Measurements from ENCODE around the gene RSPH4A.

GRCh38 chr6:116625872-116626271 lies 9.6 kb downstream of the RSPH4A start:
- no peak for TF ChIP-seq POLR2AphosphoS5 (IDR thresholded peaks at IDR 0.05; ENCODE audit: low read depth, low read length)
- no peak for TF ChIP-seq CBX8 (IDR thresholded peaks at IDR 0.05; ENCODE audit: borderline replicate concordance, low read depth, low read length)
- TF ChIP-seq, protein P1, sequence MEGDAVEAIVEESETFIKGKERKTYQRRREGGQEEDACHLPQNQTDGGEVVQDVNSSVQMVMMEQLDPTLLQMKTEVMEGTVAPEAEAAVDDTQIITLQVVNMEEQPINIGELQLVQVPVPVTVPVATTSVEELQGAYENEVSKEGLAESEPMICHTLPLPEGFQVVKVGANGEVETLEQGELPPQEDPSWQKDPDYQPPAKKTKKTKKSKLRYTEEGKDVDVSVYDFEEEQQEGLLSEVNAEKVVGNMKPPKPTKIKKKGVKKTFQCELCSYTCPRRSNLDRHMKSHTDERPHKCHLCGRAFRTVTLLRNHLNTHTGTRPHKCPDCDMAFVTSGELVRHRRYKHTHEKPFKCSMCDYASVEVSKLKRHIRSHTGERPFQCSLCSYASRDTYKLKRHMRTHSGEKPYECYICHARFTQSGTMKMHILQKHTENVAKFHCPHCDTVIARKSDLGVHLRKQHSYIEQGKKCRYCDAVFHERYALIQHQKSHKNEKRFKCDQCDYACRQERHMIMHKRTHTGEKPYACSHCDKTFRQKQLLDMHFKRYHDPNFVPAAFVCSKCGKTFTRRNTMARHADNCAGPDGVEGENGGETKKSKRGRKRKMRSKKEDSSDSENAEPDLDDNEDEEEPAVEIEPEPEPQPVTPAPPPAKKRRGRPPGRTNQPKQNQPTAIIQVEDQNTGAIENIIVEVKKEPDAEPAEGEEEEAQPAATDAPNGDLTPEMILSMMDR (IDR thresholded peaks at IDR 0.05; ENCODE audit: control extremely low read depth in 1 of 3, insufficient read depth in 1 of 3, low read depth in 1 of 3, low read length in 3 of 3): no peak
- no peak for TF ChIP-seq EP300 (IDR thresholded peaks at IDR 0.05; ENCODE audit: borderline replicate concordance in 1 of 2, low read depth in 2 of 2, low read length in 2 of 2)
- no peak for TF ChIP-seq USF2 (IDR thresholded peaks at IDR 0.05; ENCODE audit: low read length)
- TF ChIP-seq POLR2A (IDR thresholded peaks at IDR 0.05; ENCODE audit: control extremely low read depth in 1 of 2, low read depth in 2 of 2, low read length in 2 of 2): no peak
- no peak for TF ChIP-seq CBX5 (IDR thresholded peaks at IDR 0.05; ENCODE audit: low read depth, low read length)
- TF ChIP-seq SP1 (IDR thresholded peaks at IDR 0.05; ENCODE audit: low read depth, low read length): no peak

Measured in H1 (cell line).